ENCODE results near the gene MORC2.

DNA sequence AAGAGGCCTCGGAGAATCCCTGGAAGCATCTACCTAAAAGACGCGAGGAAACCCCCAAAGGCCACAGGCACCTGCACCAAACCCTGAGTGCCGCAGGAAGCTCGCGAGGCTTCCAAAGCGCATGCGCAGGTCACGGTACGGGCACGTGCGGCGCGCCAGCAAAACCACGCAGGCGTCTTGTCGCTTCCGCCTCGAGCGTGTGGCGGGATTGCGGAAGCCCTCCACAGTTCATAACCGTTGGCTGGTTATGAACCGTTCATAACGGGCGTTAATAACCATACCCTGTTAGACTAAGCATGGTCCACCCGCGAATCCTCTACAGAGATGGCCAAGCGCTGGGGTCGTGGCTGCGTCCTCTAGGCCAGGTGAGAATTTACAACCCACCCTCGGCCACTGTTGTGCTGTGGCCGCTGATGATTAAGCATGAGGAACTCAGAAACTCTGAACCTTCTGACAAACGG lies 46.4 kb downstream of the MORC2 start:
- TF ChIP-seq, protein P1, sequence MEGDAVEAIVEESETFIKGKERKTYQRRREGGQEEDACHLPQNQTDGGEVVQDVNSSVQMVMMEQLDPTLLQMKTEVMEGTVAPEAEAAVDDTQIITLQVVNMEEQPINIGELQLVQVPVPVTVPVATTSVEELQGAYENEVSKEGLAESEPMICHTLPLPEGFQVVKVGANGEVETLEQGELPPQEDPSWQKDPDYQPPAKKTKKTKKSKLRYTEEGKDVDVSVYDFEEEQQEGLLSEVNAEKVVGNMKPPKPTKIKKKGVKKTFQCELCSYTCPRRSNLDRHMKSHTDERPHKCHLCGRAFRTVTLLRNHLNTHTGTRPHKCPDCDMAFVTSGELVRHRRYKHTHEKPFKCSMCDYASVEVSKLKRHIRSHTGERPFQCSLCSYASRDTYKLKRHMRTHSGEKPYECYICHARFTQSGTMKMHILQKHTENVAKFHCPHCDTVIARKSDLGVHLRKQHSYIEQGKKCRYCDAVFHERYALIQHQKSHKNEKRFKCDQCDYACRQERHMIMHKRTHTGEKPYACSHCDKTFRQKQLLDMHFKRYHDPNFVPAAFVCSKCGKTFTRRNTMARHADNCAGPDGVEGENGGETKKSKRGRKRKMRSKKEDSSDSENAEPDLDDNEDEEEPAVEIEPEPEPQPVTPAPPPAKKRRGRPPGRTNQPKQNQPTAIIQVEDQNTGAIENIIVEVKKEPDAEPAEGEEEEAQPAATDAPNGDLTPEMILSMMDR (IDR thresholded peaks at IDR 0.05 in 2 of 3, conservative IDR thresholded peaks at IDR 0.05 in 1 of 3; ENCODE audit: insufficient read depth in 2 of 3, low read depth in 1 of 3, low read length in 3 of 3), result no peak
- TF ChIP-seq, protein P2, sequence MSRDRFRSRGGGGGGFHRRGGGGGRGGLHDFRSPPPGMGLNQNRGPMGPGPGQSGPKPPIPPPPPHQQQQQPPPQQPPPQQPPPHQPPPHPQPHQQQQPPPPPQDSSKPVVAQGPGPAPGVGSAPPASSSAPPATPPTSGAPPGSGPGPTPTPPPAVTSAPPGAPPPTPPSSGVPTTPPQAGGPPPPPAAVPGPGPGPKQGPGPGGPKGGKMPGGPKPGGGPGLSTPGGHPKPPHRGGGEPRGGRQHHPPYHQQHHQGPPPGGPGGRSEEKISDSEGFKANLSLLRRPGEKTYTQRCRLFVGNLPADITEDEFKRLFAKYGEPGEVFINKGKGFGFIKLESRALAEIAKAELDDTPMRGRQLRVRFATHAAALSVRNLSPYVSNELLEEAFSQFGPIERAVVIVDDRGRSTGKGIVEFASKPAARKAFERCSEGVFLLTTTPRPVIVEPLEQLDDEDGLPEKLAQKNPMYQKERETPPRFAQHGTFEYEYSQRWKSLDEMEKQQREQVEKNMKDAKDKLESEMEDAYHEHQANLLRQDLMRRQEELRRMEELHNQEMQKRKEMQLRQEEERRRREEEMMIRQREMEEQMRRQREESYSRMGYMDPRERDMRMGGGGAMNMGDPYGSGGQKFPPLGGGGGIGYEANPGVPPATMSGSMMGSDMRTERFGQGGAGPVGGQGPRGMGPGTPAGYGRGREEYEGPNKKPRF (IDR thresholded peaks at IDR 0.05; ENCODE audit: low read depth, low read length), result no peak
- TF ChIP-seq REST (IDR thresholded peaks at IDR 0.05; ENCODE audit: borderline replicate concordance) (no peak), REST (CRISPR knock-in tag; IDR thresholded peaks at IDR 0.05; ENCODE audit: low read depth) (no peak), HOXB6 (CRISPR knock-in tag; IDR thresholded peaks at IDR 0.05; ENCODE audit: borderline replicate concordance) (no peak), EP300 (IDR thresholded peaks at IDR 0.05; ENCODE audit: low read length) (no peak), BCOR (IDR thresholded peaks at IDR 0.05) (no peak), NFRKB (IDR thresholded peaks at IDR 0.05; ENCODE audit: low read depth) (no peak), PKNOX1 (IDR thresholded peaks at IDR 0.05) (no peak), NR3C1 (CRISPR knock-in tag; IDR thresholded peaks at IDR 0.05) (no peak), TFAP4 (CRISPR knock-in tag; IDR thresholded peaks at IDR 0.05; ENCODE audit: borderline replicate concordance) (no peak), NR2F6 (CRISPR knock-in tag; IDR thresholded peaks at IDR 0.05) (no peak)

Measured in K562 (cell line).